GM12874 (cell line): ENCODE data around the gene TMEM163.

Experiments used
- TF ChIP-seq, protein P1 (sequence below): IDR thresholded peaks from 2 replicates; pipeline ENCODE4 v1.5.1; 2011; ENCODE audit warnings: low read depth, mild to moderate bottlenecking, control low read depth, low read length, moderate library complexity; ENCODE audit not compliant: insufficient read depth

Gene TMEM163

DNA sequence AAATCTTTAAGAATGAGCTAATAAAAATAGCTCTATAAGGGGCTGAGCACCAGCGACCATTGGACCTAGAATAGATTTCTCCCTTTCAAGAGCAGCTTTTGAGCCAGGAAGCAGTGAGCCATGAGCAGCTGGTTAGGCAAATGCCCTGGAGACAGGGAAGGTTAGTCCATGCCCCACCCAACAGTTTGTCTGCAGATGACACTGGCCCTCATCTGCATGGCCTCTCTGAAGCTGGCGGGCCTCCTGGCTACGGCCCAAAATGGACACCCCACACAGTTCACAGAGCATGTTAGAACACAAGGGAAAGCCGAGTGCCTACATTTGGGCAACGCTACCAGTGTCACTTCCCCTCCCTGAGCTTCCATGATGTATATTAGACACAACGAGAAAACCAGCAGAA, 263.9 kb downstream of the TMEM163 start:
- TF ChIP-seq, protein P1, sequence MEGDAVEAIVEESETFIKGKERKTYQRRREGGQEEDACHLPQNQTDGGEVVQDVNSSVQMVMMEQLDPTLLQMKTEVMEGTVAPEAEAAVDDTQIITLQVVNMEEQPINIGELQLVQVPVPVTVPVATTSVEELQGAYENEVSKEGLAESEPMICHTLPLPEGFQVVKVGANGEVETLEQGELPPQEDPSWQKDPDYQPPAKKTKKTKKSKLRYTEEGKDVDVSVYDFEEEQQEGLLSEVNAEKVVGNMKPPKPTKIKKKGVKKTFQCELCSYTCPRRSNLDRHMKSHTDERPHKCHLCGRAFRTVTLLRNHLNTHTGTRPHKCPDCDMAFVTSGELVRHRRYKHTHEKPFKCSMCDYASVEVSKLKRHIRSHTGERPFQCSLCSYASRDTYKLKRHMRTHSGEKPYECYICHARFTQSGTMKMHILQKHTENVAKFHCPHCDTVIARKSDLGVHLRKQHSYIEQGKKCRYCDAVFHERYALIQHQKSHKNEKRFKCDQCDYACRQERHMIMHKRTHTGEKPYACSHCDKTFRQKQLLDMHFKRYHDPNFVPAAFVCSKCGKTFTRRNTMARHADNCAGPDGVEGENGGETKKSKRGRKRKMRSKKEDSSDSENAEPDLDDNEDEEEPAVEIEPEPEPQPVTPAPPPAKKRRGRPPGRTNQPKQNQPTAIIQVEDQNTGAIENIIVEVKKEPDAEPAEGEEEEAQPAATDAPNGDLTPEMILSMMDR = no peak

DNA sequence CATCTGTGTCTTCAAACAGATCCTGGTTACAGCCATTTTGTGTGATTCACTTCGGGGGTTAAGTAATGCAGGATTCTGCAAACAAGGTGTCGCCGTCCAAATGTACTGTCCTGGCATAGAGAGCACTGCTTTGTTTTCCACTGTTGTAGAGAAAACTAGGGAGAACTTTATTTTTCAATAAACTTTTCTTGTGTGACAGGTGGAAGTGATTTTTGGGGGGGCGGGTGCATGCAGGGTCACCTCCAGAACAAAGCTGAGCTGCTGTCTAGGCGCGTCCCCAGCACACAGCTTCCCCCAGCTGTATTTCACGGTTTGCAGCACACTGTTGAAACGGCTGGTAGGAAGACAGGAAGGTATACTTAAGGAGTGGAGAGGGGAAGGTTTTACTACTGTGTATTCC, 264.4 kb downstream of the TMEM163 start:
- TF ChIP-seq, protein P1 = no peak

DNA sequence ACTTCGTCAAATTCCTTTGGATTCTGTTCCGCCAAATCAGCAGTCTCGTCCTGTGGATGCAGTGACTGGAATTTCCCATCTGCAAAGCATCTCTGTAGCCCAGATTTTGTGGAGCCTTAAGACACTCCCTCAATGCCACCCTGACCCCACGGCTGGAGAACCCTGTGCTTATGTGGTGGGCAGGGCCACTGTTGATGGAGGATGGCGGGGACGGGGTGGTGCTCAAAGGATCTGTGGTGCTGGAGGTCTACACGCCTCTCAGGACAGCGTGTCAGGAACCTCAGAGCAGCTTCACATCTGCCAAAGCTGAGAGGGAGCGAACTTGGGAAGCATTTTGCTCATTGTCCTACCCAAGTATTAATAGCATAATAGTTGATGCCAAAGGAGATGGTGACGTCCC, 264.8 kb downstream of the TMEM163 start:
- TF ChIP-seq, protein P1 = no peak

DNA sequence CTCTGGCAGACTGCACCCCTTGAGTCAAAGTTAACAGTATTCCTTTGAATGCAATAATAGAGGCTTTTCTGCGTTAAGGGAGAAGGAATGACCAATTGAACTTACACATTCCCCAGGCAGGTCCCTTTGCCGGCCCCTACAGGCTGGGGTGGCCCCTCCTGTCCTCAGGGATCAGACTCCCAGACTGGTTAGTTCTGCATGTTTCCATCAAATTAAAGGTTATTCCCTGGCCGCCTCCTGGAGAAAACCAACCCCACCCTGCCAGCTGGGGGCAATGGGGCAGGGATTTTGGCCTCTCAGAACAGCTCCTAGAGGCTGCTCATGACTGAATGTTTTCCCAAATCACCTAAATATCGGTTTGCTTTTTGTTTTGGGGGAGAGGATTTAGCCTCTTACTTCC, 265.3 kb downstream of the TMEM163 start:
- TF ChIP-seq, protein P1 = no peak

DNA sequence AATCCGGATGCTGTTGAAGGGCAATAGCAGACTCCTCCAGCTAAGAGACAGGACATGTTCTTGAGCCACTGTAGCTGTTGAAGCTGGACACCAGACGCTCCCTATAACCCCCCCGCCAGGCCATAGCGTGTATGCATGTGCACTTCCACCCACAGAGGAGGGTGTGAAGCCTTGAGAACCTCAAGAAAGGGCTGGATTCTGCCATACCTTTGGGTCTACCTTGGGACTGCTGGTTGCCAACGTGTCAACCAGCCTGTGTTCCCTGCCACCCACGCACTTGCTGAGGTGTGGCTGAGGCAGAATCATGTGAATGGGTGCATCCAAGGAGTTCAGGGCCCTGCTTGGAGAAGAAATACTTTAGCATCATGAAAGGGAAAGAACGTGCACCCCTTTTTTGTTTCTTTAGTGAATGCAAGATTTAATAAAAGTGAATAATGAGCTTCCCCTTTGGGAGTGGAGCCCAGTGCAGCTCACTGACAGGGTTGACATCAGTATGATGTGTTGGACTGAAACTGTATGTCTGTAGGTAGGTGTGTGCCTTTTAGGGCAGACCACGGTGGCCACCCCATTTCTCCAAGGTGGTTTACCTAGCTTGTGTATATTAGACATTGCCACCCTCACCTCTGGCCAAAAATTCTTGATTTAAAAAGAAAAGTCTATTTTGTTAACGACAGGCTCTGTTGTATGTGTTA, 266.6 kb downstream of the TMEM163 start:
- TF ChIP-seq, protein P1 = no peak

DNA sequence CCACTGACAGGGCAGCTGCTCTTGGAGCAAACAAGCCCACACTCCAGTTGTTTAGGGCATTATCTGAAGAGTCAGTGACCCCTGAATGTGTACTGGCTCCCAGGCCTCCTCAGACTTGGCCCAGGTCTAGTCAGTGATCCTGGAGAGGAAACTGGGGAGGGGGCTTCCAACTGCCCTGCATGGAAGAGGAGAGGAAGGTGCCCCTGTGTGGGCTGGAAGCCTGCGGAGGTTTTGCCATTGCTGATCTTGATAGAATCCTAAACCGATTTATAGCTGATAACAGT, 267.5 kb downstream of the TMEM163 start:
- TF ChIP-seq, protein P1 = no peak

DNA sequence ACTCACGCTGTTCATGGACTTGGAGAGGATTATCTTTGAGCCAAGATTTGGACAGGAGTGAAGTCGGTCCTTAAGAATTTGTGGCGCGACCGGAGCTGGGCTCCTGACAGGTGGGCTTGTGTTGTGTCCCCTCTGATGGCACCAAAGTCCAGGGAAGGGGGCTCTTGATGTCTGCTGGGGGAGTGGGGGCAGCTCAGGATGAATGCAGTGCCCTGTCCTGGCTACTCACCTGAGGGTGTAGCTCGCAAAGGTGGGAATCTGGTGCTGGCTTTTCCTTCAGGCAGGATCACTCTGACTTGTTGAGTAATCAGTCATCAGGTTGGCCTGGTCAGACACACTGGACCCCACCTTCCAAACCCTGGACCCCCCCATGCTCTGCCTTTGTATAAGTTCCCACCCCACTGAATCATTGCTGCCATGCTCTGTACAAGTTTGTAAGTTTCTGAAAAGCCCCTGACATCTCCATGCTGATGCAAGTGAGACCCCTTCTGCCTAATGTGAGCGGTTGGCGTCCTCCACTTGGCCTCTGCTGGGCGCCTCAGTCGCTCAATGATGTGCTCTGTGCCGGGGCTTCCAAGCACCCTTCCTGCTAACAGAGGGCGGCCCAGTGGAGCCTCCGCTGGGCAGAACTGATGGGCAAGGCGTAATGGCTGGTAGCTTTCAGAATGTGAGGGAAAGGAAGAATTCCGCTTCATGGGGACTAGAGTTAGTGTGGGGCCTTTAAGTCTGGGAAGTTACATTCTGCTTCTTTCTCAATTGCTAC, 268.9 kb downstream of the TMEM163 start:
- TF ChIP-seq, protein P1 = no peak
